SK-N-MC (cell line): ENCODE results near the gene TMEM200B.
"Not testable (repeated sequence)": the region's sequence is repeated elsewhere in the genome, so short reads cannot be mapped to it uniquely, and the experiment has no call there.

Source experiments
- DNase-seq: peaks from one replicate; pipeline ENCODE4 v3.0.0-alpha.2; 2011; ENCODE audit warnings: low read depth, low spot score
- H3K27ac ChIP-seq: fragments of 200-600 bp; sonication (generic); 2 replicates; pipeline ENCODE4 v1.5.1; 2016; ENCODE audit warnings: mixed run types
- H3K36me3 ChIP-seq: fragments of 200-600 bp; sonication (generic); 2 replicates; pipeline ENCODE4 v1.6.1; 2017; ENCODE audit warnings: antibody characterized with exemption, low read length, mixed read lengths; ENCODE audit not compliant: insufficient read depth
- H3K4me3 ChIP-seq: fragments of 200-600 bp; sonication (generic); 2 replicates; pipeline ENCODE4 v1.5.1; 2016
- H3K9ac ChIP-seq: fragments of 200-600 bp; sonication (generic); 2 replicates; pipeline ENCODE4 v1.8.0; 2017; ENCODE audit warnings: mixed run types, mixed read lengths; ENCODE audit not compliant: insufficient read length
- H3K9me3 ChIP-seq: fragments of 200-600 bp; sonication (generic); 2 replicates; pipeline ENCODE4 v1.6.1; 2017; ENCODE audit warnings: low read depth, mild to moderate bottlenecking, antibody characterized with exemption, low read length, moderate library complexity, mixed read lengths
- EZH2 ChIP-seq: fragments of 200-600 bp; sonication (generic); IDR thresholded peaks from one replicate; pipeline ENCODE4 v1.6.1; 2017; ENCODE audit warnings: antibody characterized with exemption
- FOXP2 ChIP-seq: optimal IDR thresholded peaks from 2 replicates; pipeline ENCODE3; 2011; ENCODE audit warnings: mild to moderate bottlenecking, moderate library complexity; ENCODE audit not compliant: insufficient read depth; ENCODE audit errors: extremely low read length, control extremely low read depth
- POLR2AphosphoS5 ChIP-seq: IDR thresholded peaks from 2 replicates; pipeline ENCODE4 v1.6.1; 2012; ENCODE audit warnings: mild to moderate bottlenecking, low read depth, low read length, borderline replicate concordance

TMEM200B gene

DNA sequence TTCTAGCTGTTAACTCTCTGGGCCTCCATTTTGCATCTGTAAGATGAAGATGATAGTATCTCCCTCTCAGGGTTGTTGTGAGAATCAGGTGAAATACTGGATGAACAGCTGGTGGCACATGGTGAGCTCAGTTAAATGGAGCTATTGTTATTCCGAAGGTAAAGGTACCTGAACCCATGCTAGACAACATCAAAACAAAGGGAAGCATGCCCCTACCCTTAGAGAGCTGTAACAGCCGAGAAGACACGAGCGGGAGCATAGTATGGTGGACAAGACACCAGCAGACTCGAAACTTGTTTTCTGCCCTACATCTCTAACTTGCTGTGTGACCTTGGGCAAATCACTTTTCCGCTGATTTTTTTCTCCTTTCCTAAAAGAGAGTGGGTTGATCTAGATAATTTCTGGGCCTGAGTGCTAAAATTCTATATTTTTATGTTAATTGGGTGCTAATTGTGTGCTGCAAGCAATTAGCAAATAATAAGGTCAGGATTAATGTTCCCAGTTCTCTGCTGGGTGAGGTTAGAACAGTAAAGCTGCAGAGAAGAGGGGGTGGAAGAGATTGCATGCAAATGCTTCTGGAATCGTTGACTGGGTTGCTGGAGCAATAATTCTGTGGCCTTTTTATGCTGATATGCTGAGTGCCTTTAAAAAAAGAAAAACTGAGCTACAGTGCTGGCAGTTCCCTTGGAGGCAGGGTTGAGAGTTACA, 10.8 kb downstream of the TMEM200B start:
- TF ChIP-seq EZH2 (no peak), FOXP2 (no peak), POLR2AphosphoS5 (no peak)
- no peak for DNase-seq
- Histone ChIP-seq H3K9ac (no peak overlapping the region), H3K4me3 (no peak overlapping the region), H3K27ac (no peak overlapping the region), H3K36me3 (peaks cover 80% of the 10 kb centered on the region), H3K9me3 (no peaks in the 10 kb centered on the region)

DNA sequence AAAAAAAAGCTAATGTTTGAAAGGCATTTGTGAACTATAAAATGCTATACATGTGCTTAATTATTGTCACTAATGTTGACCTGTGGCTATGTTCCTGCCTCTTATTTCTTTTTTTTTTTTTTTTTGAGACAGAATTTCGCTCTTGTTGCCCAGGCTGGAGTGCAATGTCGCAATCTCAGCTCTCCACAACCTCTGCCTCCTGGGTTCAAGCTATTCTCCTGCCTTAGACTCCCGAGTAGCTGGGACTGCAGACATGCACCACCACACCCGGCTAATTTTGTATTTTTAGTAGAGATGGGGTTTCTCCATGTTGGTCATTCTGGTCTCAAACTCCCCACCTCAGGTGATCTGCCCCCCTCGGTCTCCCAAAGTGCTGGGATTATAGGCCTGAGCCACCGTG, 15.7 kb downstream of the TMEM200B start:
- H3K9ac ChIP-seq, DNase-seq, H3K27ac ChIP-seq, H3K9me3 ChIP-seq, H3K4me3 ChIP-seq: not testable (repeated sequence)
- peaks cover 63% of the 10 kb centered on the region for H3K36me3 ChIP-seq

DNA sequence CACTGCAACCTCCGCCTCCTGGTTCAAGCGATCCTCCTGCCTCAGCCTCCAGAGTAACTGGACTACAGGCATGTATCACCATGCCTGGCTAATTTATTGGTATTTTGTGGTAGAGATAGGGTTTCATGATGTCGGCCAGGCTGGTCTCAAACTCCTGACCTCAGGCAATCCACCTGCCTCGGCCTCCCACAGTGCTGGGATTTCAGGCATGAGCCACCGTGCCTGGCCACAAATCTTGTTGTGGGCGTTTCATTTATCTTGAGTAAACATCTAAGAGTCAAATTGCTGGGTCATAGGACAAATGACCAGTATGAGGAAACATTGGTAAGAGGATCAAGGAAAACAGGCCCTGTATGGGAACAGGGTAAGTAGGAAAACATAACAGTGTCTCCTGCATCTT, 17.9 kb downstream of the TMEM200B start:
- H3K9me3 ChIP-seq, result no peaks in the 10 kb centered on the region
- TF ChIP-seq FOXP2, result no peak
- DNase-seq, result no peak
- H3K36me3 ChIP-seq, result peaks cover 55% of the 10 kb centered on the region
- no peak overlapping the region for H3K27ac ChIP-seq
- H3K9ac ChIP-seq, result no peak overlapping the region
- no peak overlapping the region for H3K4me3 ChIP-seq

DNA sequence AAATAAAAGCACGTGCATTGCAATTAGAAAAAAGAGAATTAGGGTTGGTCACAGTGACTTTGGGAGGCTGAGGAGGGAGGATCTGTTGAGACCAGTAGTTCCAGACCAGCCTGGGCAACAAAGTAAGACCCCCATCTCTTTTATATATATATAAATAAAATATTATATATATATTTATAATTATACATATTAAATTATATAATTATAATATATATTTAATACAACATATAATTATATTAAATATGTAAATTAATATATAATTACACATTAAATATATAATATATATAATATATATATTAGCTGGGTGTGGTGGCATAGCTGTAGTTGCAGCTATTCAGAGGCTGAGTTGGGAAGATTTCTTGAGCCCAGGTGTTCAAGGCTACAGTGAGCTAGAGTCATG, 23.2 kb downstream of the TMEM200B start:
- DNase-seq, result no peak
- Histone ChIP-seq H3K9ac (no peak overlapping the region), H3K36me3 (peaks cover 77% of the 10 kb centered on the region), H3K4me3 (no peak overlapping the region), H3K9me3 (no peaks in the 10 kb centered on the region), H3K27ac (no peak overlapping the region)
- TF ChIP-seq EZH2 (no peak), POLR2AphosphoS5 (no peak), FOXP2 (no peak)

DNA sequence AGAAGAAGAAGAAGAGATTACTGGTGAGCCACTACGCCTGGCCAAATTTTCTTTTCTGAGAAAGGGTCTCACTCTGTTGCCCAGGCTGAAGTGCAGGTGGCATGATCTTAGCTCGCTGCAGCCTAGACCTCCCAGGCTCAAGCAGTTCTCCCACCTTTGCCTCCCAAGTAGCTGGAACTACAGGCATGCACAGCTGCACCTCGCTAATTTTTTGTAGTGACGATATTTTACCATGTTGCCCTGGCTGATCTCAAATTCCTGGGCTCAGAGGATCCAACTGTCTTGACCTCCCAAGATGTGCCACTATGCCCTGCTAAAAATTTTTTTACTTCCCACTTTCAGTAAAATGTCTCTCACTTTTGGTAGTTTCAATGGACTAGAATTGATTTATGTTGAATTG, 24.4 kb downstream of the TMEM200B start:
- no peak for TF ChIP-seq POLR2AphosphoS5
- TF ChIP-seq FOXP2, result no peak
- TF ChIP-seq EZH2, result no peak
- no peak overlapping the region for H3K9ac ChIP-seq
- H3K27ac ChIP-seq, result peak overlapping the region; percentile 48; the same call in 1 of the 2 replicates
- no peak for DNase-seq
- H3K4me3 ChIP-seq, result no peak overlapping the region
- peaks cover 78% of the 10 kb centered on the region for H3K36me3 ChIP-seq
- H3K9me3 ChIP-seq, result no peaks in the 10 kb centered on the region

DNA sequence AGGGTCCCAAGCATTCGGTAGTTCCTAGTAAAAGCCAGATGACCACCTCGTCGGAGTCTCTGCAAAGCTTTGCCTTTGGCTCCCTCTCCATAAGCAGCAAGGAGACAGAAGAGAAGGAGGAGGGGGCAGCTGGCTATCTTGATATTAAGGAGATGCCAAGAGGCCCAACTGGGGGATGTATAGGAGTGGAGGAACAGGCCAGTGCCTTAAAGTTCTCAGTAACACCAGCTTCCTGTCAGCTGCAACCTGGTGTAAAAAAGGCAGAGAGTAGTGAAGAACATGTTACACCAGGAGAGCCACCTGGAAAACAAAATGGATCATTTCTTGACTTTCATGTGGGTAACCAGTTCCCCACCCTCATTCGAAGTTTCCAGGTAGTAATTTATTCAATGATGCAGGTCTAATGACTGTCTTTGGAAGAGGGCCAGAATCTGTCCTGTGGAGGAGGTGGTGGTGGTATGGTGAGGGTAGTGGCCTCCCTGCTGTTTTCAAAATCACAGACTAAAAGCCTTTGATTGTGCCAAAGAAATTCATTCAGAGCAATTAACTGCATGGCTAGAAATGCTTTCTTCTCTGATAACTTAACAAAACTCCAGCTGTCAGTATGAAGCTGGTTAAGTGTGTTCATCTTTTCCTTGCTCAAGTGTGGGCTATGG, 27.3 kb downstream of the TMEM200B start:
- DNase-seq, result no peak
- H3K9me3 ChIP-seq, result no peaks in the 10 kb centered on the region
- H3K27ac ChIP-seq, result 0 out of 2 replicates have a peak overlapping the region, but pooled peaks have one; percentile 31
- no peak overlapping the region for H3K9ac ChIP-seq
- TF ChIP-seq FOXP2 (no peak), EZH2 (no peak), POLR2AphosphoS5 (no peak)
- no peak overlapping the region for H3K4me3 ChIP-seq
- H3K36me3 ChIP-seq, result peaks cover 89% of the 10 kb centered on the region

DNA sequence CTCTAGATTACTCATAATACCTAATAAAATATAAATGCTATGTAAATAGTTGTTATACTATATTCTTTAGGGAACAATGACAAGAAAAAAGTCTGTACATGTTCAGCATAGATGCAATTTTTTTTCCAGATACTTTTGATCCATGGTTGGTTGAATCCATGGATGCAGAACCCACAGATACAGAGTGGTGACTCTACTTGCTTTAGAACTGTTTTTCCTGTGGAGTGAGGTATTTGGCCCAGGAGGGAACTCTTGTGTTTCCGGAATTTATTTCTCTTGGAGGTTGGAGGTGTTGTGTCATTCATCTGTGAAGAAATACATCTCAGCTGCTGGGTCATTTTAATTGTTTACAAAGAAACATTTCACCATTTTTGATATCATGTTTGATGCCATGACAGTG, 28.7 kb downstream of the TMEM200B start:
- Histone ChIP-seq H3K9ac (no peak overlapping the region), H3K36me3 (peaks cover 85% of the 10 kb centered on the region), H3K27ac (no peak overlapping the region), H3K4me3 (no peak overlapping the region), H3K9me3 (no peaks in the 10 kb centered on the region)
- no peak for DNase-seq
- no peak for TF ChIP-seq FOXP2
- no peak for TF ChIP-seq EZH2
- TF ChIP-seq POLR2AphosphoS5, result no peak

DNA sequence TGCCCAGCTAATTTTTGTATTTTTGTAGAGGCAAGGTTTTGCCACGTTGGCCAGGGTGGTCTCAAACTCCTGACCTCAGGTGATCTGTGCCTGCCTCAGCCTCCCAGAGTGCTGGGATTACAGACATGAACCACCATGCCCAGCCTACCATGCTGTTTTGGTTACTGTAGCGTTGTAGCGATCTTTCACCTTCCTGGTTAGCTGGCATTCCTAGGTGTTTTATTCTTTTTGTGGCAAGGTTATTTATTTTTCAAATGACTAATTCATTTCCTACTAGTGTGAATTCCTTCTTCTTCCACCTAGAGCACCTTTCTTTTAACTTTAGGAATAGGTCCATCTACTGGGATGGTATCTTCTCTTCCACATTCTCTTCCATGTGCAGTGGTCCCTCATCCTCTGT, 29.3 kb downstream of the TMEM200B start:
- no peak overlapping the region for H3K27ac ChIP-seq
- no peak for DNase-seq
- no peak for TF ChIP-seq EZH2
- no peak for TF ChIP-seq POLR2AphosphoS5
- no peak for TF ChIP-seq FOXP2
- H3K9me3 ChIP-seq, result no peaks in the 10 kb centered on the region
- peaks cover 85% of the 10 kb centered on the region for H3K36me3 ChIP-seq
- no peak overlapping the region for H3K4me3 ChIP-seq
- no peak overlapping the region for H3K9ac ChIP-seq

DNA sequence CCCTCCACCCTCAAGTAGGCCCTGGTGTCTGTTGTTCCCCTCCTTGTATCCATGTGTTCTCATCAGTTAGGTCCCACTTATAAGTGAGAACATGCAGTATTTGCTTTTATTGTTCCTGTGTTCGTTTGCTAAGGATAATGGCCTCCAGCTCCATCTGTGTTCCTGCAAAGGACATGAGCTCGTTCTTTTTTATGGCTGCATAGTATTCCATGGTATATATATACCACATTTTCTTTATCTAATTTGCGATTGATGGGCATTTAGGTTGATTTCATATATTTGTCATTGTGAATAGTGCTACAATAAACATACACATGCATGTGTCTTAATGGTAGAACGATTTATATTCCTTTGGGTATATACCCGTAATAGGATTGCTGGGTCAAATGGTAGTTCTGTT, 31.0 kb downstream of the TMEM200B start:
- DNase-seq, H3K9ac ChIP-seq, H3K9me3 ChIP-seq, H3K27ac ChIP-seq, H3K4me3 ChIP-seq: not testable (repeated sequence)
- H3K36me3 ChIP-seq, result peaks cover 81% of the 10 kb centered on the region
